WTC11 (cell line): Measurements from ENCODE around the gene TBC1D22A.

Experiments
- CREB1 ChIP-seq: sonication (generic); formaldehyde crosslinking; IDR thresholded peaks from 2 replicates; pipeline ENCODE4 v1.8.0; 2023; ENCODE audit warnings: mild to moderate bottlenecking, missing genetic modification reagents
- CREM ChIP-seq: sonication (generic); formaldehyde crosslinking; IDR thresholded peaks from 2 replicates; pipeline ENCODE4 v1.8.1; 2022; ENCODE audit warnings: mild to moderate bottlenecking, missing genetic modification reagents, moderate library complexity
- CTCF ChIP-seq: fragments of 200-600 bp; IDR thresholded peaks from 2 replicates; pipeline ENCODE4 v1.8.0; 2022; ENCODE audit warnings: antibody characterized with exemption
- IRF2 ChIP-seq: sonication (generic); formaldehyde crosslinking; IDR thresholded peaks from 2 replicates; pipeline ENCODE4 v1.8.0; 2022; ENCODE audit warnings: low read depth, missing genetic modification reagents, borderline replicate concordance
- JUN ChIP-seq: sonication (generic); formaldehyde crosslinking; IDR thresholded peaks from 2 replicates; pipeline ENCODE4 v1.8.0; 2023; ENCODE audit warnings: mild to moderate bottlenecking, missing genetic modification reagents
- NR2C2 ChIP-seq: sonication (generic); formaldehyde crosslinking; IDR thresholded peaks from 2 replicates; pipeline ENCODE4 v1.8.0; 2022; ENCODE audit warnings: mild to moderate bottlenecking, missing genetic modification reagents
- SP1 ChIP-seq: sonication (generic); formaldehyde crosslinking; conservative IDR thresholded peaks from 2 replicates; pipeline ENCODE4 v1.8.1; 2022; ENCODE audit warnings: missing genetic modification reagents
- TEAD4 ChIP-seq: sonication (generic); formaldehyde crosslinking; IDR thresholded peaks from 2 replicates; pipeline ENCODE4 v1.8.0; 2022; ENCODE audit warnings: mild to moderate bottlenecking, missing genetic modification reagents
- ZNF232 ChIP-seq: sonication (generic); formaldehyde crosslinking; IDR thresholded peaks from 2 replicates; pipeline ENCODE4 v1.8.0; 2022; ENCODE audit warnings: mild to moderate bottlenecking, missing genetic modification reagents
- ZNF532 ChIP-seq: fragments of 250-450 bp; sonication (Bioruptor Pico); IDR thresholded peaks from 2 replicates; pipeline ENCODE4 v1.9.0; 2021; ENCODE audit warnings: mild to moderate bottlenecking, borderline replicate concordance

- TF ChIP-seq ZNF232 (CRISPR knock-in tag): no peak
- no peak for TF ChIP-seq IRF2
- no peak for TF ChIP-seq JUN (CRISPR knock-in tag)
- no peak for TF ChIP-seq SP1 (CRISPR knock-in tag)
- no peak for TF ChIP-seq CTCF
- TF ChIP-seq NR2C2: no peak
- TF ChIP-seq CREM (CRISPR knock-in tag): no peak
- TF ChIP-seq TEAD4 (CRISPR knock-in tag): no peak
- TF ChIP-seq CREB1: no peak
- no peak for TF ChIP-seq ZNF532 (CRISPR knock-in tag)
Observed at GRCh38 chr22:47207387-47207786, 444.9 kb downstream of the TBC1D22A start.
